Thyroid gland (tissue), 4 donors: Measurements from ENCODE around the gene SUDS3.

Source experiments
- POLR2A ChIP-seq, 2 donors: fragments of 450-650 bp; IDR thresholded peaks; one replicate each; pipeline ENCODE4 v1.6.1; 2017; ENCODE audit warnings: antibody characterized with exemption in 2 of 2, mild to moderate bottlenecking in 2 of 2, moderate library complexity in 1 of 2
- TF ChIP-seq, protein P1 (sequence below), 6 experiments: fragments of 200-600 bp in 3 of 6; fragments of 450-650 bp in 3 of 6; sonication (generic) in 3 of 6; IDR thresholded peaks; one replicate each; pipeline ENCODE4 v1.5.1; 2016 to 2019; ENCODE audit warnings: antibody characterized with exemption in 6 of 6, mild to moderate bottlenecking in 2 of 6, inconsistent platforms in 1 of 6, moderate library complexity in 1 of 6

DNA sequence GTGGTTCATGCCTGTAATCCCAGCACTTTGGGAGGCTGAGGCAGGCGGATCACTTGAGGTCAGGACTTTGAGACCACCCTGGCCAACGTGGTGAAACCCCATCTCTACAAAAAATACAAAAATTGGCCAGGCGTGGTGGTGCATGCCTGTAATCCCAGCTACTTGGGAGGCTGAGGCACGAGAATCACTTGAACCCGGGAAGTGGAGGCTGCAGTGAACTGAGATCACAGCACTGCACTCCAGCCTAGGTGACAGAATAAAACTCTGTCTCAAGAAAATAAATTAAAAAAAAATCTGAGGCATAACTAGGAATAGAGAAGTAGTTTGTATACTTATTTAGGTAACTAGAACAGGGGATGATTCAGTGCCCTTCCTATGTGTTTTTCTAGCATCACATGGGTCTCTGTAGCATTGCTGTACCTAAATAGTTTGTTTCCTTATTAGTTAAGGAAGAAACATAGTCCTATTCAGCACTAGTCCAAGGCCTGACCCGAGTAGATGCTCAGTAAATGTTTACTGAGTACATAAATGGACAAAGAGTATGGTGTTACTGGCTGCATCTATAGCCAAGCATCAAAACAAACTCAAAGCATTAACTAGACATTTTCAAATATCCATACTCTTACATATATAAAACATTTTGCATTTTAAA, 25.3 kb upstream of the SUDS3 start:
- TF ChIP-seq, protein P1, sequence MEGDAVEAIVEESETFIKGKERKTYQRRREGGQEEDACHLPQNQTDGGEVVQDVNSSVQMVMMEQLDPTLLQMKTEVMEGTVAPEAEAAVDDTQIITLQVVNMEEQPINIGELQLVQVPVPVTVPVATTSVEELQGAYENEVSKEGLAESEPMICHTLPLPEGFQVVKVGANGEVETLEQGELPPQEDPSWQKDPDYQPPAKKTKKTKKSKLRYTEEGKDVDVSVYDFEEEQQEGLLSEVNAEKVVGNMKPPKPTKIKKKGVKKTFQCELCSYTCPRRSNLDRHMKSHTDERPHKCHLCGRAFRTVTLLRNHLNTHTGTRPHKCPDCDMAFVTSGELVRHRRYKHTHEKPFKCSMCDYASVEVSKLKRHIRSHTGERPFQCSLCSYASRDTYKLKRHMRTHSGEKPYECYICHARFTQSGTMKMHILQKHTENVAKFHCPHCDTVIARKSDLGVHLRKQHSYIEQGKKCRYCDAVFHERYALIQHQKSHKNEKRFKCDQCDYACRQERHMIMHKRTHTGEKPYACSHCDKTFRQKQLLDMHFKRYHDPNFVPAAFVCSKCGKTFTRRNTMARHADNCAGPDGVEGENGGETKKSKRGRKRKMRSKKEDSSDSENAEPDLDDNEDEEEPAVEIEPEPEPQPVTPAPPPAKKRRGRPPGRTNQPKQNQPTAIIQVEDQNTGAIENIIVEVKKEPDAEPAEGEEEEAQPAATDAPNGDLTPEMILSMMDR (IDR thresholded peaks at IDR 0.05) = no peak
- no peak for TF ChIP-seq POLR2A (IDR thresholded peaks at IDR 0.05)
